IMR-90 (cell line): ENCODE measurements around the gene WNT9B. TPM values are rescaled to one million over a fixed set of nuclear protein-coding genes. Genes with fewer than 3 reads are reported as not detected.
A peak's percentile ranks its signal among the peaks of the same experiment; 100 is the strongest.

ENCODE experiments used
- ATAC-seq: fragments of 200-7000 bp; cut with Tn5 transposase; 2 replicates; pipeline ENCODE4 v1.9.1; 2020; ENCODE audit warnings: low read depth, mild to moderate bottlenecking, moderate library complexity
- BruUV-seq: library from RNA; stranded (reverse); fragments of 400-500 nt; replicated peaks from 2 replicates; lab custom pipeline; 2021; lab: Mats Ljungman, UMichigan
- CTCF ChIA-PET: fragments of 300-600 bp; formaldehyde crosslinking; extraction: SDS; loops from one replicate; lab custom pipeline; 2021; ENCODE audit warnings: antibody characterized with exemption; lab: Yijun Ruan, JAX
- POLR2A ChIA-PET: fragments of 300-600 bp; sonication (Branson Sonifier 250); formaldehyde crosslinking; loops from one replicate; lab custom pipeline; 2022; ENCODE audit warnings: antibody characterized with exemption; ENCODE audit not compliant: unreplicated experiment; lab: Charles Lee
- DNase-seq: peaks from one replicate; pipeline ENCODE4 v3.0.0; 2013
- H2AFZ ChIP-seq: replicated peaks from 2 replicates; pipeline ENCODE3; 2013; ENCODE audit warnings: low read length, mild to moderate bottlenecking; ENCODE audit not compliant: poor library complexity
- H2AK5ac ChIP-seq: 2 replicates; pipeline ENCODE4 v1.6.1; 2013; ENCODE audit warnings: low read depth, low read length, inconsistent platforms
- H2AK9ac ChIP-seq: replicated peaks from 2 replicates; pipeline ENCODE3; 2013; ENCODE audit warnings: mild to moderate bottlenecking, low read depth, low read length, moderate library complexity; ENCODE audit not compliant: poor library complexity
- H2BK120ac ChIP-seq: 2 replicates; pipeline ENCODE4 v1.6.1; 2013; ENCODE audit warnings: low read depth, low read length, inconsistent platforms
- H2BK15ac ChIP-seq: 3 replicates; pipeline ENCODE4 v1.6.1; 2013; ENCODE audit warnings: low read depth, low read length, inconsistent platforms
- H2BK20ac ChIP-seq: 2 replicates; pipeline ENCODE4 v1.6.1; 2013; ENCODE audit warnings: low read depth, mild to moderate bottlenecking, inconsistent platforms, low read length, moderate library complexity
- H2BK5ac ChIP-seq: 2 replicates; pipeline ENCODE4 v1.6.1; 2013; ENCODE audit warnings: mild to moderate bottlenecking, low read depth, low read length, inconsistent platforms; ENCODE audit not compliant: poor library complexity, severe bottlenecking
- H3K14ac ChIP-seq: replicated peaks from 2 replicates; pipeline ENCODE4 v1.6.1; 2013; ENCODE audit warnings: low read depth, low read length, inconsistent platforms
- H3K18ac ChIP-seq: 2 replicates; pipeline ENCODE4 v1.6.1; 2013; ENCODE audit warnings: low read depth, low read length, control low read depth
- H3K23ac ChIP-seq: 2 replicates; pipeline ENCODE4 v1.6.1; 2013; ENCODE audit warnings: low read depth, low read length, inconsistent platforms
- H3K27ac ChIP-seq: 2 replicates; pipeline ENCODE4 v1.5.1; 2013; ENCODE audit warnings: mild to moderate bottlenecking, control low read depth, low read length; ENCODE audit not compliant: insufficient read depth
- H3K27me3 ChIP-seq: 2 replicates; pipeline ENCODE4 v1.6.1; 2013; ENCODE audit warnings: low read length; ENCODE audit not compliant: control insufficient read depth, insufficient read depth
- H3K36me3 ChIP-seq: 2 replicates; pipeline ENCODE4 v1.6.1; 2013; ENCODE audit warnings: low read length, mixed read lengths; ENCODE audit not compliant: control insufficient read depth, insufficient read depth
- H3K4ac ChIP-seq: 2 replicates; pipeline ENCODE4 v1.6.1; 2013; ENCODE audit warnings: low read depth, low read length, inconsistent platforms
- H3K4me1 ChIP-seq: 2 replicates; pipeline ENCODE4 v1.6.1; 2013; ENCODE audit warnings: low read length, mixed read lengths; ENCODE audit not compliant: control insufficient read depth, insufficient read depth
- H3K4me2 ChIP-seq: 2 replicates; pipeline ENCODE4 v1.6.1; 2013; ENCODE audit warnings: low read depth, mild to moderate bottlenecking, control low read depth, low read length, moderate library complexity
- H3K4me3 ChIP-seq: 2 replicates; pipeline ENCODE4 v1.5.1; 2013; ENCODE audit warnings: low read depth, mild to moderate bottlenecking, control low read depth, low read length, moderate library complexity; ENCODE audit not compliant: insufficient read depth
- H3K56ac ChIP-seq: 2 replicates; pipeline ENCODE4 v1.6.1; 2013; ENCODE audit warnings: low read length, inconsistent platforms; ENCODE audit not compliant: insufficient read depth; ENCODE audit errors: extremely low read depth
- H3K79me1 ChIP-seq, 2 experiments: 2 replicates each; pipeline ENCODE4 v1.6.1; 2013; ENCODE audit warnings: low read length in 2 of 2, inconsistent platforms in 1 of 2, low read depth in 1 of 2
- H3K9ac ChIP-seq: 2 replicates; pipeline ENCODE4 v1.6.1; 2013; ENCODE audit warnings: low read depth, low read length, control low read depth
- H3K9me1 ChIP-seq: 2 replicates; pipeline ENCODE4 v1.6.1; 2013; ENCODE audit warnings: low read length, inconsistent platforms; ENCODE audit not compliant: insufficient read depth
- H3K9me3 ChIP-seq: 2 replicates; pipeline ENCODE4 v1.6.1; 2013; ENCODE audit warnings: low read length; ENCODE audit not compliant: control insufficient read depth, insufficient read depth
- H4K20me1 ChIP-seq: 2 replicates; pipeline ENCODE4 v1.6.1; 2013; ENCODE audit warnings: low read length, inconsistent platforms; ENCODE audit not compliant: insufficient read depth
- H4K5ac ChIP-seq: 2 replicates; pipeline ENCODE4 v1.6.1; 2013; ENCODE audit warnings: mild to moderate bottlenecking, low read depth, low read length, control low read depth
- H4K8ac ChIP-seq, 2 experiments: 2 replicates each; pipeline ENCODE4 v1.6.1; 2013; ENCODE audit warnings: low read depth in 2 of 2, low read length in 2 of 2, control low read depth in 1 of 2, inconsistent platforms in 1 of 2
- H4K91ac ChIP-seq: 2 replicates; pipeline ENCODE4 v1.6.1; 2013; ENCODE audit warnings: low read depth, low read length, inconsistent platforms; ENCODE audit not compliant: insufficient read depth
- CEBPB ChIP-seq: IDR thresholded peaks from 2 replicates; pipeline ENCODE4 v1.6.1; 2012; ENCODE audit warnings: low read depth, low read length, improper control_type of control experiment
- CHD1 ChIP-seq: IDR thresholded peaks from 2 replicates; pipeline ENCODE4 v1.6.1; 2012; ENCODE audit warnings: low read depth, low read length, improper control_type of control experiment
- FOS ChIP-seq: fragments of 150-350 bp; IDR thresholded peaks from 2 replicates; pipeline ENCODE4 v1.6.1; 2016; ENCODE audit warnings: low read depth, low read length
- RCOR1 ChIP-seq: IDR thresholded peaks from 2 replicates; pipeline ENCODE4 v1.6.1; 2012; ENCODE audit warnings: mild to moderate bottlenecking, low read length, improper control_type of control experiment; ENCODE audit not compliant: insufficient replicate concordance
- USF2 ChIP-seq: fragments of 150-350 bp; IDR thresholded peaks from 2 replicates; pipeline ENCODE4 v1.6.1; 2017; ENCODE audit warnings: mild to moderate bottlenecking, antibody characterized with exemption, low read length, low read depth
- WGBS, 2 experiments: methylation state at CpG; one replicate each; pipeline versions ENCODE4 v1.1.5 to v1.1.7; 2013; ENCODE audit warnings: missing lambda C conversion rate in 2 of 2; ENCODE audit not compliant: insufficient read length in 1 of 2; ENCODE audit errors: extremely low coverage in 2 of 2; 5-methylcytosine and 5-hydroxymethylcytosine counted together
- dilution Hi-C: fragments of 300-500 bp; cut with HindIII; formaldehyde crosslinking; loops from one replicate; pipeline ENCODE4 v1.14.3; 2018; ENCODE audit warnings: low sequenced_read_pairs; ENCODE audit not compliant: unreplicated experiment
- in situ Hi-C: fragments of 300-500 bp; cut with MboI; formaldehyde crosslinking; loops from 3 replicates; pipeline ENCODE4 v1.14.3; 2019; ENCODE audit warnings: low sequenced_read_pairs, inconsistent platforms, mixed read lengths
- intact Hi-C: fragments of 100-400 bp; cut with micrococcal nuclease; formaldehyde crosslinking; loops from 2 replicates; pipeline ENCODE4 v1.10.0; 2022
- polyA plus RNA-seq, 3 experiments: library from polyadenylated mRNA; depleted of rRNA; stranded (reverse); fragments of >200 nt; gene quantifications; 2 replicates each; pipeline ENCODE4 v1.2.3, GENCODE V29; 2012; ENCODE audit warnings: low replicate concordance in 1 of 3
- total RNA-seq: library from RNA; depleted of rRNA; stranded (reverse); fragments of >200 nt; gene quantifications from 2 replicates; pipeline ENCODE4 v1.2.3, GENCODE V29; 2012

WNT9B gene
- total and polyA plus RNA-seq, 2 of the 4 experiments (the other 2 are of a cell fraction), result not detected

GRCh38 chr17:46925185-46925868, 73.9 kb downstream of the WNT9B start:
- no peak overlapping the region for H3K56ac ChIP-seq
- H3K4me2 ChIP-seq, result no peak overlapping the region

More at GRCh38 chr17:46925185-46925868, 73.9 kb downstream of the WNT9B start:
- BruUV-seq, result no TSS peak
- ChIA-PET POLR2A (no interaction called here), CTCF (no interaction called here)
- Histone ChIP-seq H4K20me1 (peaks cover 65% of the 10 kb centered on the region), H3K4me3 (no peak overlapping the region), H4K5ac (no peak overlapping the region), H2BK5ac (no peak overlapping the region), H4K8ac (no peak overlapping the region), H2AK9ac (no peak overlapping the region), H4K91ac (no peak overlapping the region), H3K27ac (no peak overlapping the region), H3K9me1 (peaks cover 14% of the 10 kb centered on the region), H3K4me1 (peaks cover 6% of the 10 kb centered on the region), H2BK120ac (no peak overlapping the region), H3K14ac (no peak overlapping the region), H3K27me3 (no peaks in the 10 kb centered on the region), H3K9ac (no peak overlapping the region), H2AK5ac (no peak overlapping the region), H2BK15ac (no peak overlapping the region), H2AFZ (no peak overlapping the region), H2BK20ac (no peak overlapping the region), H3K79me1 (peaks cover 21 to 70% of the 10 kb centered on the region in 2 experiments), H3K18ac (no peak overlapping the region), H3K36me3 (peaks cover 3% of the 10 kb centered on the region), H3K9me3 (no peaks in the 10 kb centered on the region), H3K23ac (no peak overlapping the region), H3K4ac (no peak overlapping the region)
- in situ Hi-C loops (no loop called here), dilution Hi-C loops (no loop called here), intact Hi-C loops (loop anchor here (10.0 kb wide), 1 partner anchor 661 kb away; no protein-coding TSS in a partner anchor)
- WGBS, 2 experiments, result no CpG with 5 or more reads among the region's 5 CpGs
- TF ChIP-seq RCOR1 (no peak), CEBPB (peak; percentile 46; the same call in 1 of the 2 replicates), CHD1 (no peak), USF2 (no peak), FOS (no peak)
- no peak for DNase-seq
- no peak for ATAC-seq
